HL-60/S4 (cell line): ENCODE measurements around the gene TNNT3.

Source experiments
- in situ Hi-C: fragments of 300-500 bp; cut with MboI; formaldehyde crosslinking; loops from 2 replicates; pipeline ENCODE4 v1.14.3; 2022; ENCODE audit warnings: low sequenced_read_pairs

Gene TNNT3

DNA sequence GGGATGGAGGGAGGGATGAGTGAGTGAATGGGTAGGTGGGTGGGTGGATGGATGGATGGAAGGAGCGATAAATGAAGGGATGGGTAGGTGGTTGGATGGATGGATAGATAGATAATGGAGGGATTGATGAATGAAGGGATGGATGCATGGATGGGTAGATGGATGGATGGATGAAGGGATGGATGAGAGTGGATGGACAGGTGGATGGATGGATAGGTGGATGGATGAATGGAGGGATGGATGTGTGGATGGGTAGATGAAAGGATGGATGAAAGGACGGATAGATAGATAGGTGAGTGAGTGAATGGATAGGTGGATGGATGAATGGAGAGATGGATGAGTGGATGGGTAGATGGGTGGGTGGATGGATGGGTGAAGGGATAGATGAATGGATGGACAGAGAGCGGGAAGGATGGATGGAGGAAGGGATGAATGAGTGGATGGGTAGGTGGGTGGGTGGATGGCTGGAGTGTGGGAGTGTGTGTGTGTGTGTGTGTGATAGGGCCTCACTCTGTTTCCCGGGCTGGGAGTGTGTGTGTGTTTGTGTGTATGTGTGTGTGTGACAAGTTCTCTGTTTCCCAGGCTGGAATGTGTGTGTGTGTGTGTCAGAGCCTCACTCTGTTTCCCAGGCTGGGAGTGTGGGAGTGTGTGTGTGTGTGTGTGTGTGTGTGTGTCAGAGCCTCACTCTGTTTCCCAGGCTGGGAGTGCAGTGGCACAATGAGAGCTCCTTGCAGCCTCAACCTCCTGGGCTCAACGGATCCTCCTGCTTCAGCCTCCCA, 25.7 kb upstream of the TNNT3 start:
- in situ Hi-C loops: no loop called here

DNA sequence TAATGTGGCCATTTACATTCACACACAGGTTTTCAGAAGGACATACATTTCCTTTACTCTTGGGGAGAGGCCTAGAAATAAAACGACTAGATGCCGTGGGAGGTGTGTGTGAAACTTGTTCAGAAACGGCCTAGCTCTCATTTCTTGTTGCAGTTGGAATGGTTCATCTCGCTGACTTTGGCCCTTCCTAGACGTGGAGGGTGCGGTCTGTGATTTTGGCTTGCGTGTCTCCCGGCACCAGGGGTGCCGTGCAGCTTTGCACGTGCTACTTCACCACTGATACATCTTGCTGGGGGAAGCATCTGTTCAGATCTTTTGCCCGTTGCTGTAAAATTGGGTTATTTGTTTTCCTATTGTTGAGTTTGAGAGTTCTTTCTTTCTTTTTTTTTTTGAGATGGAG, 24.7 kb upstream of the TNNT3 start:
- in situ Hi-C loops: no loop called here

DNA sequence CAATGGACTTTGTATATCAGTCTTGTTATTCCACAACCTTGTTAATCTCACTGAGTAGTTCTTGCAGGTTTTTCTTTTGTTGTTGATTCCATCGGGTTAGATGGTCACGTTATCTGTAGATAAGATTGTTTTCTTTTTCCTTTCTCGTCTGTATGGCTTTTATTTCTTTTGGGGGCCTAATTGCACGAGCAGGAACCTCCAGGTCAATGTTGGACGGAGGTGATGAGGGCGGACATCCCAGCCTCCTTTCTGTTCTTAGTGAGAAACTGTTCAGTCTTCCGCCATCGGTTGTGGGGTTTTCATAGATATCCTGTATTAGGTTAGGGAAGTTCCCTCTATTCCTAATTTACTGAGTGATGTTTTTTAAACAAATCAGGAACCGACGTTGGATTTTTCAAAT, 23.0 kb upstream of the TNNT3 start:
- in situ Hi-C loops: no loop called here

DNA sequence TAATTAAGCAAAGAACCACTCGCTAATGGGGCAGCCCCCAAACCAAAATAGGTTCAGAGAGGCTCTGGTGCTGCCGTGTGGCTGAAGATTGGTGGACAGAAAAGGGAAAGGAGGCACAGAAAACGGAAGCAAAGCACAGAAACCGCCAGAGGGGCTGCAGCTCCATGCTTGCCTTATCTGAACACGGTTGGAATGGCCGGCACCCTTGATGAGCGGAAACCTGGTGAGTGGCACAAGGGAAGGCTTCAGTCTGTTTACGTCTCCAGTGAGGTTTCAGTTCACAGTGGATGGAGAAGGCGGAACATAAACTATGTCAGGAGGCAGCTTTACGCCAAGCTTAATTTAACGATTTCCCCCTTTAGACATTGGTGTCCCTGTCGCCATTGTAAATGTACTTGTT, 22.6 kb upstream of the TNNT3 start:
- in situ Hi-C loops: no loop called here

DNA sequence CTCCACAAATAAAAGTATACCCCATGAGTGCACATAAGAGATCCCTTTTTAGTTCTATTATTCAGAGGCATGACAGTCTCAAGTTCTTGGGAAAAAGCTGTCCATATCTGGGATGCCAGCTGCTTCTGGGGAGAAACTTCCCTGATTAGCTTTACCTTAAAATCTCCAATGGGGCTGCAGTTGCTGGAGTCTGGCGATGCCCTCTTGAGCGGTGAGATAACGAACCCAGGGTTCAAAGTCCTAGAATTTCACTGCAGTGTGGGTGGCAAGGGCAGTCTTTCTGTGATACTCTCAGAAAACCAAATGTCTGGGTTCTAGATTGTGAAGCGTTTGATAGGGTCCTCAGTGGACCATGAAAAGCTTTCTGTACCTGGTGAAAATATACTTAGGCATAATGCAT, 20.4 kb upstream of the TNNT3 start:
- in situ Hi-C loops: no loop called here

DNA sequence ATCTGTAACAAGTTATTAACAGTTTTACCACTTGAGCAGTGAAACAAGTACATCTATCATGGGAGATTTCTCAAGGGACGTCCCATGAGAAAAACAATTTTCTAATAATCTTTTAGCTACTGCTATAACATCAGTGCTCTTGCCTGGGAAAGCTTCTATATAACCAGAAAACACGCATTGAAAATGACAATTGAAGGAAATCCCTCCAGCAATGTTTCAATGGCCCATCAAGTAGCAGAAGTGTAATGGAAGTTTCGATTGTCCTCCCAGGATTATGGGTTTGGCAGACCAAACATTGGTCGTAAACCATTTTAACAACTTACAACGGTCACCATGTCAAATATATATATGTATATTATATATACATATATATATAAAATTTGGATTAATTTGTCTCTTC, 19.8 kb upstream of the TNNT3 start:
- in situ Hi-C loops: no loop called here

DNA sequence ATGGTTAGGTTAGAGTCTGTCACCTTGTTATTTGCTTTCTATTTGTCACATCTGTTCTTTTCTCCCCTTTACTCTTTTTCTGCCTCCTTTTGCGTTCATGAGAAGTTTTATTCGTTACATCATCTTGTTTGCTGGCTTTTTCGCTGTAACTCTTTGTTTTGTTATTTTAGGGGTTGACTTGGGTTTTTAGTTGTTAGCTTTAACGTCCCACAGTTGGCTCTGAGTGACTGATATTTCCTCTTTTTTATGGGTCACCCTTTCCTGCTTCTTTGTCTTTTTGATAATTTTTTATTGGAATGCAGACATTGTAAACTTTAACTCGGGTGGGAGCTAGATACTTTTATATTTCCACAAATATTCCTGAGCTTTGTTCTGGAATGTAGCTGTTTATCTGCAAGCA, 13.3 kb upstream of the TNNT3 start:
- in situ Hi-C loops: no loop called here

DNA sequence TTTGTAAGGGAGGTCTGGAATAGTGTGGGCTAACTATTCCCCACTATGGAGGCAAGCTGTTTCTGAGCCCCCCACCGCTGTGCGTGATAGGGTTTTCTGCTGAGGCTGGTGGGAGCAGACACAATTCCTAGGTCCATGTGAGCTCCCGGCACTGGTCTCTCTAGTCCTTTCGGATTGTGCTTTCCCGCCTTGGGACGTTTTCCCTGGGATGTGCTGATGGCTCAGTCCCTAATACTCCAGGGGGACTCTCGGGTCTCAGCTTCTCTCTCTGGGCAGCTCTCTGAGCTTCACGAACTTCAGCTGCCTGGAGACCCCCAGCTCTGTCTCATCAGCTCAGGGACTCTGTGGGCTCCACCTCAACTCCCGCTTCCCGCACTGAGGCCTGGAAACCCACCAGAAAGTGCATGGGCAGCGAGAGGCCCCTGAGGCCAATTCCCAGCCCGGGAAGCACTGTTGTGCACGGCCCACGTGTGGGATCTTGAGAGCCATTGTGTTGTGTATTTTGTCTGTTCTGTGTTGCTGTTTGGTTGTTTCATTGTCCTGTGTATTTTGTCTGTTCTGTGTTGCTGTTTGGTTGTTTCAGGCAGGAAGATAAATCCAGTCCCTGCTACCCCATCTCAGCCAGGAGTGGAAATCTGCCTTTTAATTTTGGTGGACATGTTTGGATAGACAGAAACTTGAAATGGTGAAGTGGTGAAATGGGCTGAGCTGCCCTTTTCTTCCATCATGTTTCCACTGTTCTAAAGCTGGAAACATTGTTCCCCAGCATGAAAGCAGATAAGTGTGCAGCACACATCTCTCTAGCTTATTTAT, 12.7 kb upstream of the TNNT3 start:
- in situ Hi-C loops: no loop called here

DNA sequence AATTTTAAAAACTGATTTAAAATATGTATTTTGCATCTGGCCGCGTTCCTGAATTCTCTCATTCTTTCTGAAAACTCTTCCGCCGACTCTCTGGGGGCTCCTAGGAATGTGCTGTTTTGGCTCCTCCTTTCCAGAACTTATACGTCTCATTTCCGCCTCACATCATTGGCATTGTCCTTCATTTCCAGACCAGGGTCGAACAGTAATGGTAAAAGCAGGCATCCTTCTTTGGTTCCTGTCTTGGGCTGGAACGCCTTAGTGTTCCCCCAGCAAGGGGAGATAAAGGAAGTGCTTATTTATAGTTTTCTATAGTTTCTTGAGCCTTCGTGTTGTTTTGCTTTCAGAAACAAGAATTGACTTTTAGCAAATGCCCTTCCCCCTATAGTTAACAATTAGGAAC, 10.9 kb upstream of the TNNT3 start:
- in situ Hi-C loops: no loop called here

DNA sequence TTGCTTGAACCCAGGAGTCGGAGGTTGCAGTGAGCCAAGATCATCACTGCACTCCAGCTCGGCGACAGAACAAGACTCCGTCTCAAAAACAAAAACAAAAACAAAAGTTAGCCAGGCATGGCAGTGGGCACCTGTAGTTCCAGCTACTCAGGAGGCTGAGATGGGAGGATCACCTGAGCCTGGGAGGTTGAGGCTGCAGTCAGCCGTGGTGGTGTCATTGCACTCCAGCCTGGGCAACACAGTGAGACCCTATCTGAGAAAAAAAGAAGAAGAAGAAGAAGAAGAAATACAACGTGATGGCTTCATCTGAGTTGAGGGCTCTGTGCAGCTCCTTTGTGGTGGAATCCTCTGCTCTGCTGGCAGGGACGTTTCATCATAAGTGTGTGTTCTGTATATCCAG, 10.0 kb upstream of the TNNT3 start:
- in situ Hi-C loops: no loop called here

DNA sequence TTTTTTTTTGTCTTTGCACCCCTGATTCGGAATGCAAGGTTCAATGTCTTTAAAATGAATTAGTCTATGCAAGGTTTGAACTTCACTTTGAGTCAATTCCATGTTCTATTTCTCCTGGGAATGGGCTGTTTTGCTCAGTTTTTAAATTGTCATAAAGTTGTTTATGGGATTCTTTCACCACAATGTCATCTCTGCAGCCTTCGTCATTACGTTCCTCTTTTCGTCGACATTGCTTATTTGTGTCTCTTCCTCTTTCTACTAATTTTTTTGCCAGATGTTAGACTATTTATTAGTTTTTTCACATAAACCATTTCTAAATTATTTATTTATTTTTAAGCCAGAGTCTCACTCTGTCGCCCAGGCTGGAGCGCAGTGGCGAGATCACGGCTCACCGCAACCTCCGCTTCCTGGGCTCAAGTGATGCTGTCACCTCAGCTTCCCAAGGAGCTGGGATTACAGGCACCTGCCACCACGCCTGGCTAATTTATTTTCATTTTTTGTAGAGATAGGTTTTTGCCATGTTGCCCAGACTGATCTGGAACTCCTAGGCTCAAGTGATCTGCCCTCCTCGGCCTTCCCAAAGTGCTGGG, 7.1 kb upstream of the TNNT3 start:
- in situ Hi-C loops: no loop called here

DNA sequence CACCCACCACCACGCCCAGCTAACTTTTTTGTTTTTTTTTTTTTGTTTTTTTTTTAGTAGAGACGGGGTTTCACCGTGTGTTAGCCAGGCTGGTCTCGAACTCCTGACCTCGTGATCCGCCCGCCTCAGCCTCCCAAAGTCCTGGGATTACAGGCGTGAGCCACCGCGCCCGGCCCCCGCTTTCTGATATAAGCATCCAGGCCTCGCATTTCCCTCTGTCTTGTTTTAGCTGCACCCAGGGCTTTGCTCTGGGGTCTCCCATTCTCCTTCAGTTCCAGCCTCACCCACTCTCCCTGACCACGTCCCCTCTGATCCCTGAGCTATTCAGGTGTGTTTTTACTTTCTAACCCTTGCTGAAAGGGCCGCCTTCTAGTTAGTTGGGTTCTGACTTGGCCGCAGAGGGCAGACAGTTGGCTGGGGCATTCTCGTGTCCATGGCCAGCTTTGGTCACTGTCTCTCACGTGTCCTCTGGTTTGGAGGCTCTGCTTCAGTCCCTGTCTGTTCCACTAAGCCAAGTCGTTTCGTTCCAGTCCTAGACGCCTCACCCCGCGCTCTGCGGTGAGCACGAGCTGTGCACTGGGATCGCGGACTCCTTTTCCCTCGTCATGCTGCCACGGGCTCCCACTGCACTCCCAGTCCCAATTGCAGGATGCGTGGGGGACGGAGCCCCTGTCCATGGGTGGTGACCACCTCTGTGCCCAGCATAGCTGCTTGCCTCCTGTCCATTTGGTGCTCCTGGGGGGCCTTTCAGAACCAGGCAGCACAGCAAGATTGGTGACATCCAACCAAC, 6.0 kb upstream of the TNNT3 start:
- in situ Hi-C loops: no loop called here

DNA sequence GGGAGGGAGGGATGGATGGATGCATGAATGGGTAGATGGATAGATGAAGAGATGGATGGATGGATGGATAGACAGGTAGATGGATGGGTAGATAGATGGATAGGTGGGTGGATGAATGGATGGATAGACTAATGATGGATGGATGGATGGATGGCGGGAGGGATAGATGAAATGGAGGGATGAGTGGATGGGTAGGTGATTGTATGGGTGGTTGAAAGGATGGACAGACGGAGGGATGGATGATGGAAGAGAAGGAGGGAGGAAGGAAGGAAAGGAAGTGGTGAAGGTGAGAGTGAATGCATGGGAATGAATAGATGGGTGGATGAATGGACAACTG, 3.7 kb upstream of the TNNT3 start:
- in situ Hi-C loops: no loop called here

DNA sequence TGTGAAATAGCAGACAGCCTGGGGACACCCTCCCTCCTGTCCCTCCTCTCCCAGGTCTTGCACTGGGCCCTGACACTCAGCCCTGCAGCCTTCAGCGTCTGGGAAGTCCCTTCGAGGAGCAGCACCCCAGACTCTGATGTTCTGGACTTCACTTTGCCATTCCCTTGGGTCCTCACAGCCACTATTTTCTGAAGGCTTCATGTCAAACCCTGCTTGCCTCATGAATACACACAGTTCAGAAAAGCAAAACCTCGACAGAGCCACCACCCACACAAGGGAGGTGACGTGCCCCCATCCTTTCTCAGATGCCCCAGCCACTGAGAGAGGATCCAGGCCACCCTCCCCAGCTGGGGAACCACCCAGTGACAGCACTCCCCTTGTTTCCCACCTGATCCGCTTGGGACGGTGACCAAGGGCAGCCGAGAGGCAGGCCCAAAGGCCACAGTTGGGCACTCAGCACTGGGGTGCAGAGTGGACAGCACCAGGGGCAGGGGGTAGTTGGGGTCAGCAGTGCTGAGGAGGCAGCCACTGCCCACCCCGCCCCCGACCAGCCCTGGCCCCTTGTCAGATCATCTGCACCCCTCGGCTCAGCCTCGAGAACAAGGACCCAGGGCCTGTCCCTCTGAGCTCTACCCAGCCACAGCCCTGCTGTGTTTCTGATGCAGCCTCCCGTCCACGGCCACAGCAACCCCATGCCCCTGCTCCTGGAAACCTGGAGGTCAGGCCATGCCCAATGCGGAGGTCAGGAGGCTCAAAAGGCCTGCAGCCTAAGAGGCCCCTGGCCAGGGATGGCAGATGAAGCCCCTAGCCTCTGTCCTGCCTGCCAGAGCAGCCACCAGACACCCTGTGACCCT, 3.1 kb upstream of the TNNT3 start:
- in situ Hi-C loops: no loop called here

DNA sequence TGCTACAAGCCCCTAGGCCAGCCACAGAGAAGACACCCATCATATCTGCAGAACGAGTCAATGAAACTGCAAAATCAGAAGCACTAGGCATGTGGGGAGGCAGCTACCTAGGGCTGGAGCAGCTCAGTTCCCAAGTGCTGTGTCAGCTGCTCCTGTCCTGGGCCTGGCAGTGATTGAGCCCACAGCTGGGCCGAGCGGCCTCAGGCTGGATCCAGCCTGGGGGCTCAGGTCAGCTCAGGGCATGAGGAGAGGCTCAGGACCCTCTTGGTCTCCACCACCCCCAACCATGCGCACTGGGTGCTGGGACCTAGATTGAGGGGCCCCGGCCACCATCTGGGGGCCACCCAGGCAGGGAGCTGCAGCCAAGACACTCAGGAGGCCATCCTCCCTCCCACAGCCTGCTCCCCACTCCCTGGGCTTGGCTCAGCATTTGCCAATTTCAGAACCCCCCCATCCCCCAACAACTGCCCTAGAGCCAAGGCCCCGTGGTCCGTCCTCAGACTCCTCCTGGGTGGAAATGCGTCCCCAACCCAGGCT, 2.4 kb upstream of the TNNT3 start:
- in situ Hi-C loops: no loop called here

DNA sequence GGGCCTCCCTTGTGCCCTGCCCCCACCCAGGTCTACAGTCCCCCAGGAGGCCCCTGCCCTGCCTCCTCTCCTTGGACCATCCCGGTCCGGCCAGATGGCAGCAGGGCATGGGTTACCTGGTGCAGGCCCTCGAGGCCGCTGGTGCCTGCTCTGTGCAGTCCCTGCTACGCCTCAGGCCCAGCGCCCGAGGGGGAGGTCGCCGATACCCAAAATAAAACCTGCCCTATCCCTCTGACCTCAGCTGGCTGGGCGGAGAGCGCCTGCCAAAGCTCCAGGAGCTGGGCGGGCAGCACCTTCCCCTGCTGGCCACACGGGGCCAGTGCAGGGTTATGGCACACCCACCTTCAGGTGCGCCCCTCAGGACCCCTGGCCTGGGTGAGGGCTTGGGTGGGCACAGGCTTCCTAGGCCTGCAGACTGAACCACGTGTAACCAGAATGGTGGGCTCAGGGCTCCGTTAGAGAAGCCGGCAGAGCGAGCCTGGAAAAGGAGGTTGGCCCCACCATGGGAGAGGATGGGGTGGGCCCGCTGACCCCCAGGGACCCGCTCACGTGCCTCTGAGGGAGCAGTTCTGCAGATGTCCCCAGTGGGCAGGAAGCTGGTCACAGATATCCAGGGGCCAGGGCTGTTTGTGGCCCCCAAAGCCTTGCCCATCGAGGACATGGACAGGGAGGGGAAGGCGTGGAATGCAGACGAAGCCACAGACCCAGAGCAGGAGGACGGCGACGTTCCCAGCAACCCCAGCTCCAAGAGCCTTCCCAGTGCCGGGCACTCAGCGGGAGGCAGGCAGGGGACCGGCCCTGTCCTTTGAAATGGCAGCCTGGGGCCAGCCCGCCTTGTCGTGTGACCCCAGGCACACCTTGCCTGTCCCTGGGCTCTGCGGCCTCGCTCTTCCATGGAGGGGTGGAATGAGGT, 1.7 kb upstream of the TNNT3 start:
- in situ Hi-C loops: no loop called here

DNA sequence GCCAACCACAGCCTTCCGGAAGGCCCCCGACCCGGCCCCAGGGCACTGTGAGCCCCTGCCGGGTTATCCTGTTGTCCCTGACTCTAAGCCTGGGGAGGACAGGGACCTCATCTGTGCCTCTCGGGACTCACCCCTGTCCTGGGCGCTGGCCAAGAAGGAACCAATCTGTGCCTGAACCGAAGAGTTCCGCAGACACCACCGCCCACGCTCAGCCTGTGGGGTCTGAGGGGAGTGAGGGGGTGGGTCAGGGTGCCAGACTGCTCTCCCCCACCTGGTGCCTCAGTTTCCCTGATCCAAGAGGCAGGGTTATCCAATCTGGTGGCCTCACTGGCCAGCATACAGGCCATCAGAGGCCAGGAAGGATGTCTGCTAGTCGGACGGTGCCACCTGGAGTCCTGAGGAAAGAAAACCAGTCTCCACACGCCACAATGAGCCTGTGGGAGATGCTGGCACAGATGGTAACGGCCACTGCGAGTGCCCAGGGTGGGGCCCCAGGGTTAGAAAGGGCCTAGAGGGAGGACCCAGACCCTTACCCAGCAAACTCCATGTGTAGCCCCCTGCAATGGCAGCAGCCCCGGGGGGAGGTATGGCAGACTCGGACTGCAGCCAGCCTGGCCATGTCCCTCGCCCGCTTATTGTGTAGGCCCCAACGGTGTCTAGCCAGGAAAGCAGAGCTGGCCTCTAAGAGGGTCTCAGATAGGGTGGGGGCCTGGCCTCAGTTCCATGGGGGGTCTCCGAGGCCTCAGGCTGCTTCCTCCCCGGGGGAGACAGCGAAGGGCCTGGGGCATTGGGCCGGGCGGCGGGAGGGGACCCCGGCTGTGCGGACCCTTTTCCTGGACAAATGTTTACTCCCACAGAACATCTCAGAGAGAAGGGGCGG, 827 bp upstream of the TNNT3 start:
- in situ Hi-C loops: no loop called here
